T-helper 9 cell (primary cell): Measurements from ENCODE around the gene MICAL1.
A peak's percentile ranks its signal among the peaks of the same experiment; 100 is the strongest.

Experiments used
- DNase-seq: peaks from one replicate; pipeline ENCODE4 v3.0.0-alpha.2; 2020
- total RNA-seq, 2 donors: gene quantifications; one replicate each; lab custom pipeline; 2026; lab: John Stamatoyannopoulos, UW

MICAL1 gene
- 151 to 201 reads per million in 2 donors for total RNA-seq

GRCh38 chr6:109455437-109456110, at the start of gene MICAL1:
Gene MICAL1 (minus strand): TSS chr6:109455772. CDS start chr6:109454196, 1,576 bp downstream.
- peak; percentile 74 for DNase-seq

- DNase-seq, result no peak
These were observed 48.0 kb upstream of the MICAL1 start for GRCh38 chr6:109503327-109504224.

- no peak for DNase-seq
These were observed 43.4 kb upstream of the MICAL1 start for GRCh38 chr6:109498936-109499335.

- no peak for DNase-seq
These were observed 42.5 kb upstream of the MICAL1 start for GRCh38 chr6:109498052-109498451.

GRCh38 chr6:109496036-109496772, 40.6 kb upstream of the MICAL1 start:
- no peak for DNase-seq

- DNase-seq, result no peak
These were observed 38.3 kb upstream of the MICAL1 start for GRCh38 chr6:109493865-109494264.

GRCh38 chr6:109491207-109491938, 35.8 kb upstream of the MICAL1 start:
- DNase-seq, result no peak

GRCh38 chr6:109490713-109491112, 35.1 kb upstream of the MICAL1 start:
- DNase-seq, result no peak

- no peak for DNase-seq
These were observed 32.4 kb upstream of the MICAL1 start for GRCh38 chr6:109488001-109488400.

- DNase-seq, result no peak
These were observed 30.5 kb upstream of the MICAL1 start for GRCh38 chr6:109486068-109486467.

GRCh38 chr6:109485266-109485935, 29.8 kb upstream of the MICAL1 start:
- DNase-seq, result no peak

GRCh38 chr6:109484122-109484521, 28.6 kb upstream of the MICAL1 start:
- no peak for DNase-seq

- DNase-seq, result no peak
These were observed 28.1 kb upstream of the MICAL1 start for GRCh38 chr6:109483735-109484057.

GRCh38 chr6:109482905-109483734, 27.5 kb upstream of the MICAL1 start, which contains the start of gene ZBTB24:
Gene ZBTB24 (minus strand): TSS chr6:109483219. CDS start chr6:109482026, 1,193 bp downstream.
- DNase-seq, result peak; percentile 87

GRCh38 chr6:109480993-109481480, 25.5 kb upstream of the MICAL1 start:
- DNase-seq, result no peak

GRCh38 chr6:109478841-109479624, 23.5 kb upstream of the MICAL1 start:
- no peak for DNase-seq

- no peak for DNase-seq
These were observed 22.7 kb upstream of the MICAL1 start for GRCh38 chr6:109478222-109478805.

GRCh38 chr6:109477725-109478124, 22.2 kb upstream of the MICAL1 start:
- no peak for DNase-seq

GRCh38 chr6:109477184-109477583, 21.6 kb upstream of the MICAL1 start:
- no peak for DNase-seq

GRCh38 chr6:109475625-109476024, 20.1 kb upstream of the MICAL1 start:
- DNase-seq, result no peak
